ENCODE data around the gene GATB. TPM values are rescaled to one million over a fixed set of nuclear protein-coding genes. Genes with fewer than 3 reads are reported as not detected.

The GATB gene
- total and polyA plus RNA-seq, 2 experiments from 2014 or later = 17.7 to 18.9 TPM

GRCh38 chr4:151703401-151703800 lies 57.4 kb downstream of the GATB start:
- Histone ChIP-seq H3K27me3 (ENCODE audit: insufficient read depth) (no peaks in the 10 kb centered on the region), H3K4me2 (no peak overlapping the region), H3K36me3 (ENCODE audit: insufficient read depth) (no peaks in the 10 kb centered on the region; the same call in 1 of the 2 replicates), H3K79me2 (replicated peaks; ENCODE audit: insufficient read depth) (no peaks in the 10 kb centered on the region), H3F3A (replicated peaks; ENCODE audit: low read depth) (no peaks in the 10 kb centered on the region), H4K20me1 (replicated peaks; ENCODE audit: insufficient read depth) (no peaks in the 10 kb centered on the region), H3K4me3 (no peak overlapping the region), H3K4me1 (ENCODE audit: insufficient read depth) (no peaks in the 10 kb centered on the region), H3K27ac (ENCODE audit: low read depth) (no peak overlapping the region), H2AFZ (no peak overlapping the region), H3K9me2 (ENCODE audit: insufficient read depth) (no peaks in the 10 kb centered on the region)
- Mint-ChIP-seq H3K9me3 (no peaks in the 10 kb centered on the region), H3K4me3 (no peak overlapping the region), H3K27ac (no peak overlapping the region; the same call in 1 of the 2 replicates), H3K27me3 (ENCODE audit: insufficient read depth, low read depth, poor library complexity) (peaks cover 7% of the 10 kb centered on the region), H3K36me3 (ENCODE audit: low read depth) (peaks cover 17% of the 10 kb centered on the region), H3K4me1 (peaks cover 4% of the 10 kb centered on the region; the same call in 1 of the 3 replicates)
- DNase-seq (ENCODE audit: low spot score) = no peak
- TF ChIP-seq NANOG (IDR thresholded peaks at IDR 0.05; ENCODE audit: borderline replicate concordance) (no peak), POLR2AphosphoS5 (IDR thresholded peaks at IDR 0.05; ENCODE audit: low read depth) (no peak), EZH2 (IDR thresholded peaks at IDR 0.05; ENCODE audit: low read depth, unreplicated experiment) (no peak), ZNF331 (CRISPR knock-in tag; IDR thresholded peaks at IDR 0.05; ENCODE audit: low read depth) (no peak), ETS1 (IDR thresholded peaks at IDR 0.05) (no peak), CREB1 (CRISPR knock-in tag; IDR thresholded peaks at IDR 0.05; ENCODE audit: low read depth) (no peak), CTCF (conservative IDR thresholded peaks at IDR 0.05; ENCODE audit: low read depth in 2 of 2) (no peak), STAT1 (IDR thresholded peaks at IDR 0.05; ENCODE audit: unreplicated experiment) (no peak), EZH2phosphoT487 (IDR thresholded peaks at IDR 0.05; ENCODE audit: unreplicated experiment) (no peak), ZNF114 (CRISPR knock-in tag; IDR thresholded peaks at IDR 0.05) (no peak), JUNB (IDR thresholded peaks at IDR 0.05; ENCODE audit: unreplicated experiment) (no peak)
- TF ChIP-seq, protein P1, sequence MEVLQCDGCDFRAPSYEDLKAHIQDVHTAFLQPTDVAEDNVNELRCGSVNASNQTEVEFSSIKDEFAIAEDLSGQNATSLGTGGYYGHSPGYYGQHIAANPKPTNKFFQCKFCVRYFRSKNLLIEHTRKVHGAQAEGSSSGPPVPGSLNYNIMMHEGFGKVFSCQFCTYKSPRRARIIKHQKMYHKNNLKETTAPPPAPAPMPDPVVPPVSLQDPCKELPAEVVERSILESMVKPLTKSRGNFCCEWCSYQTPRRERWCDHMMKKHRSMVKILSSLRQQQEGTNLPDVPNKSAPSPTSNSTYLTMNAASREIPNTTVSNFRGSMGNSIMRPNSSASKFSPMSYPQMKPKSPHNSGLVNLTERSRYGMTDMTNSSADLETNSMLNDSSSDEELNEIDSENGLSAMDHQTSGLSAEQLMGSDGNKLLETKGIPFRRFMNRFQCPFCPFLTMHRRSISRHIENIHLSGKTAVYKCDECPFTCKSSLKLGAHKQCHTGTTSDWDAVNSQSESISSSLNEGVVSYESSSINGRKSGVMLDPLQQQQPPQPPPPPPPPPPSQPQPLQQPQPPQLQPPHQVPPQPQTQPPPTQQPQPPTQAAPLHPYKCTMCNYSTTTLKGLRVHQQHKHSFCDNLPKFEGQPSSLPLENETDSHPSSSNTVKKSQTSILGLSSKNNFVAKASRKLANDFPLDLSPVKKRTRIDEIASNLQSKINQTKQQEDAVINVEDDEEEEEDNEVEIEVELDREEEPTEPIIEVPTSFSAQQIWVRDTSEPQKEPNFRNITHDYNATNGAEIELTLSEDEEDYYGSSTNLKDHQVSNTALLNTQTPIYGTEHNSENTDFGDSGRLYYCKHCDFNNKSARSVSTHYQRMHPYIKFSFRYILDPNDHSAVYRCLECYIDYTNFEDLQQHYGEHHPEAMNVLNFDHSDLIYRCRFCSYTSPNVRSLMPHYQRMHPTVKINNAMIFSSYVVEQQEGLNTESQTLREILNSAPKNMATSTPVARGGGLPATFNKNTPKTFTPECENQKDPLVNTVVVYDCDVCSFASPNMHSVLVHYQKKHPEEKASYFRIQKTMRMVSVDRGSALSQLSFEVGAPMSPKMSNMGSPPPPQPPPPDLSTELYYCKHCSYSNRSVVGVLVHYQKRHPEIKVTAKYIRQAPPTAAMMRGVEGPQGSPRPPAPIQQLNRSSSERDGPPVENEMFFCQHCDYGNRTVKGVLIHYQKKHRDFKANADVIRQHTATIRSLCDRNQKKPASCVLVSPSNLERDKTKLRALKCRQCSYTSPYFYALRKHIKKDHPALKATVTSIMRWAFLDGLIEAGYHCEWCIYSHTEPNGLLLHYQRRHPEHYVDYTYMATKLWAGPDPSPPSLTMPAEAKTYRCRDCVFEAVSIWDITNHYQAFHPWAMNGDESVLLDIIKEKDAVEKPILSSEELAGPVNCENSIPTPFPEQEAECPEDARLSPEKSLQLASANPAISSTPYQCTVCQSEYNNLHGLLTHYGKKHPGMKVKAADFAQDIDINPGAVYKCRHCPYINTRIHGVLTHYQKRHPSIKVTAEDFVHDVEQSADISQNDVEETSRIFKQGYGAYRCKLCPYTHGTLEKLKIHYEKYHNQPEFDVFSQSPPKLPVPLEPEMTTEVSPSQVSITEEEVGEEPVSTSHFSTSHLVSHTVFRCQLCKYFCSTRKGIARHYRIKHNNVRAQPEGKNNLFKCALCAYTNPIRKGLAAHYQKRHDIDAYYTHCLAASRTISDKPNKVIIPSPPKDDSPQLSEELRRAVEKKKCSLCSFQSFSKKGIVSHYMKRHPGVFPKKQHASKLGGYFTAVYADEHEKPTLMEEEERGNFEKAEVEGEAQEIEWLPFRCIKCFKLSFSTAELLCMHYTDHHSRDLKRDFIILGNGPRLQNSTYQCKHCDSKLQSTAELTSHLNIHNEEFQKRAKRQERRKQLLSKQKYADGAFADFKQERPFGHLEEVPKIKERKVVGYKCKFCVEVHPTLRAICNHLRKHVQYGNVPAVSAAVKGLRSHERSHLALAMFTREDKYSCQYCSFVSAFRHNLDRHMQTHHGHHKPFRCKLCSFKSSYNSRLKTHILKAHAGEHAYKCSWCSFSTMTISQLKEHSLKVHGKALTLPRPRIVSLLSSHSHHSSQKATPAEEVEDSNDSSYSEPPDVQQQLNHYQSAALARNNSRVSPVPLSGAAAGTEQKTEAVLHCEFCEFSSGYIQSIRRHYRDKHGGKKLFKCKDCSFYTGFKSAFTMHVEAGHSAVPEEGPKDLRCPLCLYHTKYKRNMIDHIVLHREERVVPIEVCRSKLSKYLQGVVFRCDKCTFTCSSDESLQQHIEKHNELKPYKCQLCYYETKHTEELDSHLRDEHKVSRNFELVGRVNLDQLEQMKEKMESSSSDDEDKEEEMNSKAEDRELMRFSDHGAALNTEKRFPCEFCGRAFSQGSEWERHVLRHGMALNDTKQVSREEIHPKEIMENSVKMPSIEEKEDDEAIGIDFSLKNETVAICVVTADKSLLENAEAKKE (CRISPR knock-in tag; IDR thresholded peaks at IDR 0.05) = no peak
- TF ChIP-seq, protein P2, sequence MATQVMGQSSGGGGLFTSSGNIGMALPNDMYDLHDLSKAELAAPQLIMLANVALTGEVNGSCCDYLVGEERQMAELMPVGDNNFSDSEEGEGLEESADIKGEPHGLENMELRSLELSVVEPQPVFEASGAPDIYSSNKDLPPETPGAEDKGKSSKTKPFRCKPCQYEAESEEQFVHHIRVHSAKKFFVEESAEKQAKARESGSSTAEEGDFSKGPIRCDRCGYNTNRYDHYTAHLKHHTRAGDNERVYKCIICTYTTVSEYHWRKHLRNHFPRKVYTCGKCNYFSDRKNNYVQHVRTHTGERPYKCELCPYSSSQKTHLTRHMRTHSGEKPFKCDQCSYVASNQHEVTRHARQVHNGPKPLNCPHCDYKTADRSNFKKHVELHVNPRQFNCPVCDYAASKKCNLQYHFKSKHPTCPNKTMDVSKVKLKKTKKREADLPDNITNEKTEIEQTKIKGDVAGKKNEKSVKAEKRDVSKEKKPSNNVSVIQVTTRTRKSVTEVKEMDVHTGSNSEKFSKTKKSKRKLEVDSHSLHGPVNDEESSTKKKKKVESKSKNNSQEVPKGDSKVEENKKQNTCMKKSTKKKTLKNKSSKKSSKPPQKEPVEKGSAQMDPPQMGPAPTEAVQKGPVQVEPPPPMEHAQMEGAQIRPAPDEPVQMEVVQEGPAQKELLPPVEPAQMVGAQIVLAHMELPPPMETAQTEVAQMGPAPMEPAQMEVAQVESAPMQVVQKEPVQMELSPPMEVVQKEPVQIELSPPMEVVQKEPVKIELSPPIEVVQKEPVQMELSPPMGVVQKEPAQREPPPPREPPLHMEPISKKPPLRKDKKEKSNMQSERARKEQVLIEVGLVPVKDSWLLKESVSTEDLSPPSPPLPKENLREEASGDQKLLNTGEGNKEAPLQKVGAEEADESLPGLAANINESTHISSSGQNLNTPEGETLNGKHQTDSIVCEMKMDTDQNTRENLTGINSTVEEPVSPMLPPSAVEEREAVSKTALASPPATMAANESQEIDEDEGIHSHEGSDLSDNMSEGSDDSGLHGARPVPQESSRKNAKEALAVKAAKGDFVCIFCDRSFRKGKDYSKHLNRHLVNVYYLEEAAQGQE (IDR thresholded peaks at IDR 0.05; ENCODE audit: unreplicated experiment) = no peak
- no peak for ATAC-seq
